WTC11 (cell line): ENCODE data around the gene POMT2.

Source experiments
- CTCF ChIP-seq: fragments of 200-600 bp; IDR thresholded peaks from 2 replicates; pipeline ENCODE4 v1.8.0; 2022; ENCODE audit warnings: antibody characterized with exemption
- E2F1 ChIP-seq: sonication (generic); formaldehyde crosslinking; IDR thresholded peaks from 2 replicates; pipeline ENCODE4 v1.8.0; 2022; ENCODE audit warnings: mild to moderate bottlenecking, missing genetic modification reagents
- ELF4 ChIP-seq: sonication (generic); formaldehyde crosslinking; IDR thresholded peaks from 2 replicates; pipeline ENCODE4 v1.8.1; 2022; ENCODE audit warnings: low read depth, mild to moderate bottlenecking, moderate library complexity, missing genetic modification reagents
- FOXJ3 ChIP-seq: sonication (generic); formaldehyde crosslinking; IDR thresholded peaks from 2 replicates; pipeline ENCODE4 v1.9.0; 2021; ENCODE audit warnings: missing genetic modification reagents, mild to moderate bottlenecking, borderline replicate concordance
- NFE2L1 ChIP-seq: sonication (generic); formaldehyde crosslinking; IDR thresholded peaks from 2 replicates; pipeline ENCODE4 v1.8.1; 2023; ENCODE audit warnings: missing genetic modification reagents
- NR2C2 ChIP-seq: sonication (generic); formaldehyde crosslinking; IDR thresholded peaks from 2 replicates; pipeline ENCODE4 v1.8.0; 2022; ENCODE audit warnings: mild to moderate bottlenecking, missing genetic modification reagents
- ZNF232 ChIP-seq: sonication (generic); formaldehyde crosslinking; IDR thresholded peaks from 2 replicates; pipeline ENCODE4 v1.8.0; 2022; ENCODE audit warnings: mild to moderate bottlenecking, missing genetic modification reagents
- ZNF416 ChIP-seq: fragments of 250-450 bp; sonication (Bioruptor Pico); IDR thresholded peaks from 2 replicates; pipeline ENCODE4 v1.9.0; 2021; ENCODE audit warnings: mild to moderate bottlenecking, inconsistent platforms
- TF ChIP-seq, protein P1 (sequence below): sonication (generic); formaldehyde crosslinking; IDR thresholded peaks from 2 replicates; pipeline ENCODE4 v1.8.1; 2023; ENCODE audit warnings: mild to moderate bottlenecking, missing genetic modification reagents, moderate library complexity
- TF ChIP-seq, protein P2 (sequence below): sonication (generic); formaldehyde crosslinking; conservative IDR thresholded peaks from 2 replicates; pipeline ENCODE4 v1.8.1; 2022; ENCODE audit warnings: mild to moderate bottlenecking, missing genetic modification reagents

DNA sequence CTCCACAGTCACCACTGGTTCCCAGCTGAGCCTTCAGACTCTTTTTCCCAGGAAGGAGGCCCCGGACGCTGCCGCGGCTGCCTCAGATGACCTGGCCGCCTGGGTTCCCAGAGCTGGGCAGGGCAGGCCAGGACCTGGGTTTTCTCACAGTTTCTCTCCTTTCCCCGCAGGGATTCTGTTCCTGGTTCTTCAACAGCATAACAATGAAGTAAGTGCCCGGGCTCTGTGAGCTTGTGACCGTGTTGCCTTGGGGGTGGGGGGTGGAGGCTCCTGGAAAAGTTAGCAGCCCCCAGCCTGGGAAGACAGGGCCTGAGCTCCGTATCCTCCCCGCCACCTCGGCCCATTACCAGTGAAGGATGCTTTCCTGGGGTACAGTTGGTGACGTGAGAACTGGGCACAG lies 95.4 kb downstream of the POMT2 start:
- TF ChIP-seq, protein P1, sequence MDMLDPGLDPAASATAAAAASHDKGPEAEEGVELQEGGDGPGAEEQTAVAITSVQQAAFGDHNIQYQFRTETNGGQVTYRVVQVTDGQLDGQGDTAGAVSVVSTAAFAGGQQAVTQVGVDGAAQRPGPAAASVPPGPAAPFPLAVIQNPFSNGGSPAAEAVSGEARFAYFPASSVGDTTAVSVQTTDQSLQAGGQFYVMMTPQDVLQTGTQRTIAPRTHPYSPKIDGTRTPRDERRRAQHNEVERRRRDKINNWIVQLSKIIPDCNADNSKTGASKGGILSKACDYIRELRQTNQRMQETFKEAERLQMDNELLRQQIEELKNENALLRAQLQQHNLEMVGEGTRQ (CRISPR knock-in tag): no peak
- no peak for TF ChIP-seq CTCF
- TF ChIP-seq ELF4 (CRISPR knock-in tag): no peak
- no peak for TF ChIP-seq E2F1 (CRISPR knock-in tag)
- no peak for TF ChIP-seq ZNF416 (CRISPR knock-in tag)
- no peak for TF ChIP-seq NFE2L1 (CRISPR knock-in tag)
- no peak for TF ChIP-seq NR2C2
- TF ChIP-seq FOXJ3: no peak
- no peak for TF ChIP-seq ZNF232 (CRISPR knock-in tag)
- TF ChIP-seq, protein P2, sequence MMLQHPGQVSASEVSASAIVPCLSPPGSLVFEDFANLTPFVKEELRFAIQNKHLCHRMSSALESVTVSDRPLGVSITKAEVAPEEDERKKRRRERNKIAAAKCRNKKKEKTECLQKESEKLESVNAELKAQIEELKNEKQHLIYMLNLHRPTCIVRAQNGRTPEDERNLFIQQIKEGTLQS (CRISPR knock-in tag): no peak
